HG03280 (cell line): ENCODE results near the gene TOR1A.

Experiments
- ATAC-seq: cut with Tn5 transposase; IDR thresholded peaks from one replicate; pipeline ENCODE4 v1.9.1; 2021; ENCODE audit warnings: mild to moderate bottlenecking, moderate library complexity; ENCODE audit not compliant: unreplicated experiment

Gene TOR1A

DNA sequence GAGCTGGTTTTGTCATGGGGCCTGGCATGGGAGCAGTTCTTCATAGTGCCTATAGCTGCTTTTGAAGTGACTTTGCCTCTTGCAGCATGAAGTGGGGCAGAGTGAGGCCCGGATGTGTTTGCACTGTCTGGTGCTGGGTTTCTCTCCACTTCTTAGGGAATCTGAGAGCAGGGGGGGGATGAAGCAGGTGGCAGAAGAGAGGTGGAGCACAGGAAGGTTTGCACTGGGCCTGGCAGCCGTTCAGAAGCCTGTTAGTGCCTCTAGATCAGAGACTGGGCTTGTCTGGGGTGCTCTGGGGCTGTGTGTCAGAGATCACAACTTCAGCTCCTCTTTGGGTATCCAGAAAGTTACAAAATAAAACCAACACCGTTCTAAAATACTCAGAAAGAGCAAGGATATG lies 29.7 kb upstream of the TOR1A start:
- no peak for ATAC-seq

DNA sequence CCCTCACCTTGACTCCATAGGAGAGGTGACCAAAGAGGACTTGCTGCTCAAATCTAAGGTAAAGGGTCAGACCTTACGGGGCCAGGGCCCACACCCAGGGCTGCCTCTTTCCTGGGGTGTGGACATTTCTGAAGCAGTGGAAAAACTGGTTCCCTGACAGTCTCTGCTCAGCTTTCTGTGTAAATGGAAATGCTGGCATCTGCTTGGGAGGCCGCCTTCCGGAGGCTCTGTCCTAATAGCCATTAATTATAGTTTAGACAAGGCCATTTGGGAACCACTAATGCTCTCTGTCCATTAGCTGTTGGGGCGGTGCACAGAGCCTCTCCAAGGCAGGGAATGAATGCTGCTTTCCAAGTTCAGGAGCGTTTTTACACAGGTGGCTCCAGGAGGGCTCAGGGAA lies 28.6 kb upstream of the TOR1A start:
- no peak for ATAC-seq

DNA sequence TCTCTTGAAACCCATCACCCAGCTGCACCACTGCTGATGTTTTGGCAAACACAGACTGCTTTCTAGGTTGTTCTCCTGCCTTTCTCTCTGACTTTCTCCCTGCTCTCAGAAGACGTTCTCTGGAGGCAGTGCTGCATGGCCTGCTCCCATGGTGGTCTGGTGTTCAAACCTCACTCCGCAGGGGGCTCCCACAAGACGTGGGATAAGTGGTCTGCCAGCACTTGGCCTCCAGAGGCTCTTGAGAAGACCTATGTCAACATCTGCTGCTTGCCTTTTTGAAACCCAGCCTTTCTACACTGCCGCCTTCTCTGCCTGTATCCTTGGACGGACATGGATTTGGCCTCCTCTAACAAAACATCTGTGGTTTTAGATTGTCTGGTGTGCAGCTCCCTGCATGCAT lies 27.9 kb upstream of the TOR1A start:
- no peak for ATAC-seq

DNA sequence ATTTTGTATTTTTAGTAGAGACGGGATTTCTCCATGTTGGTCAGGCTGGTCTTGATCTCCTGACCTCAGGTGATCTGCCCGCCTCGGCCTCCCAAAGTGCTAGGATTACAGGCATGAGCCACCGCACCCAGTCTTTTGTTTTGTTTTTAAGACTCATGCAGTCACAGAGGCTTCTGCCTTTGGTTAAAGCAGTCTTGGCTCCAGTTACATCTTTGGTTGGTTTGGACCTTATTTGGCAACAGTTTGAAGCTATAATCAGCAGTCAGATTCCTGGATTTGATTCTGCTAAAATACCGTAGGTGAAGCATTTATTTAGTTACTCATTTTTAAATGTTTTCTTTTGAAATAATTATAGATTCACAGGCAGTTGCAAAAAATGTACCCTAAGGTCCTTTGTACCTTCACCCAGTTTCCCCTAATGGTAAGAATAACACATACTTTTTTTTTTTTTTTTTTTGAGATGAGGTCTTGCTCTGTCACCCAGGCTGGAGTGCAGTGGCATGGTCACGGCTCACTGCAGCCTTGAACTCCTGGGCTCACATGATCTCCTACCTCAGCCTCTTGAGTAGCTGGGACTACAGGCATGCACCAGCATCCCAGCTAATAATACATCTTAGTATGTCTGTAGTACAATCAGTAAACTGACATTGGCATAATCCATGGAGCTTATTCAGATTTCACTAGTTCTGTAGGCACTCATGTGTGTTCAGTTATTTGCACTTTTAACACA lies 27.1 kb upstream of the TOR1A start:
- no peak for ATAC-seq

DNA sequence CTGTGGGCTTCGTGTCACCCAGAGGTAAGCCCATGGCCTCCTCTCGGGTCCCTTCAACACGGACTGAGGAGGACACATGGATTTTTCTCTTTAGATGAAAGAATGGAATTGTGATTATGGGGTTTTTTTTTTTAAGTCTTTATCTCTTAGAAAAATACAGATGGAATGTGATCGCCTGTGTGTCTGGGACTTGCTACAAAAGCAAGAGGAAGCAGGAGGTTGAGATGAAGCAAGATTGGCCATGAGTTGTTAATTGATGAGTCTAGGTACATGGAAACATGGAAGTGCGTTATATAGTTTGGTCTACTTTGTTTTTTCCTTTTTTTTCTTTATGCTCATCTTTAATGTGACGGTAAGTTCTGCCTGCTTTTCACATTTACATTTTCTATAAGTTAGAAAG lies 26.0 kb upstream of the TOR1A start:
- no peak for ATAC-seq

DNA sequence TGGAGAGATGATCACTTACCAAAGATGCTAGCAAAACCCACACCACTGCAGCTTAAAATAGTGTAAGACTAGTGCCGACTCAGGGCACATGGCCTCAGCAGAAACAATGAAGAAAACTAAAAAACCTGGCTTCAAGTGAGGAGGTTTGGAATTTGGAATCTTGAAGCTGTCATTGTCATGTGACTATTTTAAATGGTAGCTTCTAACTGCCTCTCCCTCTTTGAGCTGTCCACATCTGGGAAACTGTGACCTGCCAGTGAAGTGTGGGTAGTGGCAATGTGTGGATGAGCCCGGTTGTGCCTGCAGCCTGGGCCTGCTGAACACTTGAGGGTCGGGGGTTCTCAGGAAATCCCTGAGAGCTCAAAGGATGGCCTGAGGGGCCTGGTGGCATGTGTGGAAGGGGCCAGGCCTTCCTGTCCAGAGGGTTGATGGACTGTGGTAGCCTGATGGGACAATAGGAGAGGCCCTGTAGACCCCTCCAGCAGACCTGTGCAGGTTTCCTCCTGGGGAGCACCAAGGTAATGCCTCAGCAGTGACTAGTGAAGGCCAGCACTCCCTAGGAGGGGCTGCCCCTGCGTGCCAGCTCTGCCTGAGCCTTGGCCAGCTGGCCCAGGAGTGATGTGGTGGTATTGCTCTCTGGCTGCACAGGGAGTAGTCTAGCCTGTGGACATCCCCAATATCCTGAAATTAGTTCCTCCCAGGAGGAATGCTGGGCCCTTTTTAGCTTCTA lies 24.9 kb upstream of the TOR1A start:
- no peak for ATAC-seq

DNA sequence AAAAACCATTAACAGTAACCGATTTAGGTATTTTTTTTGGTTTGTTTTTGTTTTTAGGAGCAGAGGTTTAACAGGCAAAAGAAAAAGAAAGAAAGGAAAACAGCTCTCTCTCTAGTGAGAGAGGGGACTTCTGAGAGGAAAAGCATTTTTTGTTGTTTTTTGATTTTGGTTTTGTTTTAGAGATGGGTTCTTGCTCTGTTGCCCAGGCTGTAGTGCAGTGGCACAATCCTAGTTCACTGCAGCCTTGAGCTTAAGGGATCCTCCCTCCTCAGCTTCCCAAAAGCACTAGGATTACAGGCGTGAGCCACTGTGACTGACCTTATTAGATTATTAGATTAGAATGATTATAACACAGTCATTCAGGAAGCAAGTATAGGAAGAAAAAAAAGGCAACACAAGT lies 21.4 kb upstream of the TOR1A start:
- no peak for ATAC-seq

DNA sequence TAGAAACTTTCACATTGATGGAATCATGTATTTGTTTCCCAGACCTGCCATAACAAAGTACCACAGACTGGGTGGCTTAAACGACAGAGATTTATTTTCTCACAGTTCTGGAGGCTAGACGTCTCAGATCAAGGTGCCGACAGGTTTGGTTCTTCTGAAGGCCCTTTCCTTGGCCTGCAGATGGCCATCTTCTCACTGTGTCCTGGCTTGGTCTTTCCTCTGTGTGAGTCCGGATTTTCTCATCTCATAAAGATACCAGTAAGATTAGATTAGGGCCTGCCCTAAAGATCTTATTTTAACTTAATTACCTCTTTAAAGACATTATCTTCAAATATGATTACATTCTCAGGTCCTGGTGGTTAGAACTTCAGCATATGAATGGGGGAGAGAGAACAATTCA lies 17.1 kb upstream of the TOR1A start:
- no peak for ATAC-seq

DNA sequence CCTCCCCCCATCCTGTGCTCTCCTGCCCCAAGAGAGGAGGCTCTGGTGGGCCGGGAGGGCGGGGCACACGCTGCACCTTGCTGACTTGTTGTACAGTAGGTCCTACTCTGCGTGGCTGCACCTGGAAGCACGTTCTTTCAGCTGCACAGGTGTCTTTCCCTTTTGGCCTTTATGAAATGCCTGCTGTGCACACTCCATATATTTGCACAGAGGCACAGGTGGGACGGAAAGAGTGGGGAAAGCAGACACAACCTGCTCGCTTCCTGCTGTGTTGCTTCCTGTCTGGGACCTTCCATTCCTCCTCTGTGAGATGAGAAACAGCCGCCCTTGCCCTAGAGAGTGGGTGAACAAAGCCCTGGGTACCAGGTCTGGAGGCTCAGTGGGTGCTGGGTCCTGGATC lies 16.1 kb upstream of the TOR1A start:
- no peak for ATAC-seq

DNA sequence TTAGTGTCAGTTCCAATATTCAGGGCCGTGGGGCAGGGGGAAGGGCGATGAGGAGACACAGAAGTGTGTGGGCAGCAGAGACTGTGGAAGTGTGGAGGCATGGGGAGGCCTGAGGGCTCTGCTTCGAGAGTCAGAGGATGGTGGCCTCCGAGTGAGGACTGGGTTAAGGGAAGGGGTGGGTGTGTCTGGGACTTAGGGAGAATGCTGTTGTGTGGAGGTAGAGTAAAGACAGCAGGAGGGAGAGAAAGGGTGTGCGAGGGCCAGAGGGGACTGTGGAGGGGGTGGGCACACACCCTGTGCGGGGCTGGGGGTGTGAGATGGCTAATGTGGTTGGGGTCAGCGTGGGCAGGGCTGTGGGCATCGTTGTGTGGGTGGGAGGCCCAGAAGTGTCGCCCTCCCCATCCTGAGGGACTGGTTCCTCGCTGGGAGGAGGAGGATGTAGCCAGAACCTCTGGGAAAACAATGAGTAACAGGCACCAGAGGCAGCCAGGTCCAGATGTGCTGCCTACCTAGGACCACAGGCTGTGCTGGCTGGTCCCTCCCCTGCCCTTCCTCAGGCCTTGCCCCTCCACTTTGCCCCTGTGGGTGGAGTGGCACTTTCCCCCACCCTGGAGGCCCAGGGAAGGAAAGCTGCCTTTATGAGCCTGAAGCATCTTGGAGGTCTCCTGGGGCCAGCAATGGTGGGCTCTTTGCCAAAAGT lies 15.5 kb upstream of the TOR1A start:
- ATAC-seq, result no peak

DNA sequence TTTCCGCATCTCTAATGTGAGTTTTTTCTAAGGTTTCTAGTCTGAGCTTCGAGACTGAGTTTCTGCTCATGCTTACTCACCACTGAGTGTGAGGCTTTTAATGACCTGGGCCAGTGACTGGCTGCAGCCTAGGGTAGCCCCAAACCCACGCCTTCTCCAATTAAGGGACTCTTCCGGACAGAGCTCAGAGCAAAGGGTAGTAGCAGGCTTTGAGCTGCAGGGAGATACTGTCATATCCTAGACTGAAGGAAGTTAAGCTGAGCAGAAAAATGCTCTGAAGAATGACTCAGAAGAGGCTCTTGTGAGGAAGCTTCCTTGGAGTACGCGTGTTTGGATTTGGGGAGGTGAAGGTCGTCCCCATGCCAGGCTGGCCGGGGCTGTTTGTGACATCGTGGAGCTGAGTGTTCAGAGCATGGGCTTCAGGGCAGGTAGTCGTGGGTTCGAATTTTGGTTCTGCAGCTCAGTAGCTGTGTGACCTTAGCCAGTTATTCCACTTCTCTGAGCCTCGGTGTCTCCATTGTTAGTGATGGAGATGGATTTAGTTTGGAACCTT lies 14.8 kb upstream of the TOR1A start:
- ATAC-seq, result no peak

DNA sequence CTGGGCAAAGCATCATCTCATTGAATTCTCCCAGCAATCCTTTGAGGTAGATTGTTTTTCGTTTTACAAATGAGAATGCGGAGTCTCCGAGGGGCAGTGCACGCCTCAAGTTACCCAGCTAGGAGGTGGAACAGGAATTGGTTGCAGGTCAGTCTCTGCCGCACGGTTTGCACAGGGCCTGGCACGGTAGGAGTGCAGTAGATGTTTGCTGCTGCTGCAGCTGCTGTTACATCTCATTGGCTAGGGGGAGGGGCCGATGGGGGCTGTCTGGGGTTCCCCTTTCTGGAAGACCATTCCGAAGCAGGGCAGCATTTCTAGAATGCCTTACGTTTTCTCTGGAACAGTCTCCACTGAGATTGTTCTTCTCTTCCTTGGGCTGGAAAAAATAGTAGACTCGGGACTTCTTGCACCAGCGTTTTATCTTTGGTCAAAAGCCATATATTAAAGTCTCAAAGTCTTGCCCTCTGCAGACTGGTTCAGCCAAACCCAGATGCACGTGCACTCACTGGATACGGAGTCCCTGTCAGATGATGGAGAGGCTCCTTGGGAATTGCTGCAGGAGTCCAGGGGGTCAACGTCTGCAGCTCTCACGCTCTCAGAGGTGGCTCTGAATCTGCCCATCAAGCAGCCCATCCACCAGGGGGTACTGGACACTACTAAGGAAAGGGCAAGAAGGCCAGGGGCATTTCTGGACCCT lies 12.5 kb upstream of the TOR1A start:
- no peak for ATAC-seq

DNA sequence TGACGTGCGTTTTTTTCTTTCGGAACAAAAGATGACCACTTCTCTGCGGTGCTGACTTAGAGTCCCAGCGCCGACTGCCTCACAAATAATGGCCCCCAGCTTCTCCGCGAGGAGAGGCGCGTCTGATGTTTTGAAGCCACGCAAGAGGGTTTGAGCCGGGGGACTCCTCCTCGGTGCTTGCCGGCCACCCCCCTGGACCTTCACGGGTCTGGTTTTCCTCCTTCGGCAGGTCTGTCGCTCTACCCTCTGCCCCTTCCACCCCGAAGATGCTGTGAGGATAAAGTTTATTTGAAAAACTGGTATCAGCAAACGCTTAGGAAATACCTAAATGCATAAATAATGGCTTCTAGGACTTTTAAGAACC lies 11.9 kb upstream of the TOR1A start:
- ATAC-seq, result no peak

DNA sequence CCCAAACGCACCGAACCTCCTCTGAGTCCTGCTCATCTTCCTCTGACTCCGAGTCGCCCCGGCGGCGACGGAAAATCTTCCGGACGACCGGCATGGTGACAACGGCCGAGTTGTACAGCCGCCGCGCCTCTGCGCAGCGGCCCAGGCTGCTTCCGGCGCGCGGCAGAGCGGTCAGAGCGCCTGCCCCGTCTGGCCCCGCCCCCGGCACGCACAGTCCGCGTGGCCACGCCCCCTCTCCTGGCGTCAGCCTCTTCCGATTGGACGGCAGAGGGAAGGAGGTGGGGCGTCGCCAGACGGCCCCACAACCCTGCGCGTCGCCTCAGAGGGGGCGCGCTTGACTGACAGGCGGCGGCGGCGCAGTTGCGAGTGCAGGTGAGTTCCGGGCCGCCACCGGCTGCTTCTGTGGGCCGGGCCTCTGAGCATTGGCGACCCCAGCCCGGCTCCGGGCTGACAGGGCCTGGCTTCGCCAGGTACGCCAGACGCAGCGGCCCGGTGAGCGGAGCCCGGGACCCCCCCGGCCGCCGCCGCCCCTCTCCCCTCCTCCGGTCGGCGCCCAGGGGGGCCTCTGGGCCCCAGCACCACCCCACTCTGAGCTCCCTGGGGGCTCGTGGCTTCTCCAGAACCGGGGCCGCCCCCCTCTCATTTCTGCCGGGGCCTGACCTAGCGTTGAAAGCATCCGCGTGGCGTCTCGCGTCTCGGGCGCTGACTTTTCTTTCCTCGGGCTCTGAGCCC lies 11.4 kb upstream of the TOR1A start, which contains the start of the genes C9orf78 and USP20:
Gene C9orf78, minus strand, starts transcription at position 148 of the 732 bp plus-strand sequence. Its CDS starts 54 bp downstream, at position 94.
Gene USP20, plus strand, starts transcription at position 331 of the 732 bp plus-strand sequence. CDS start 17,098 bp downstream, outside the sequence.
- peak; percentile 96 for ATAC-seq

DNA sequence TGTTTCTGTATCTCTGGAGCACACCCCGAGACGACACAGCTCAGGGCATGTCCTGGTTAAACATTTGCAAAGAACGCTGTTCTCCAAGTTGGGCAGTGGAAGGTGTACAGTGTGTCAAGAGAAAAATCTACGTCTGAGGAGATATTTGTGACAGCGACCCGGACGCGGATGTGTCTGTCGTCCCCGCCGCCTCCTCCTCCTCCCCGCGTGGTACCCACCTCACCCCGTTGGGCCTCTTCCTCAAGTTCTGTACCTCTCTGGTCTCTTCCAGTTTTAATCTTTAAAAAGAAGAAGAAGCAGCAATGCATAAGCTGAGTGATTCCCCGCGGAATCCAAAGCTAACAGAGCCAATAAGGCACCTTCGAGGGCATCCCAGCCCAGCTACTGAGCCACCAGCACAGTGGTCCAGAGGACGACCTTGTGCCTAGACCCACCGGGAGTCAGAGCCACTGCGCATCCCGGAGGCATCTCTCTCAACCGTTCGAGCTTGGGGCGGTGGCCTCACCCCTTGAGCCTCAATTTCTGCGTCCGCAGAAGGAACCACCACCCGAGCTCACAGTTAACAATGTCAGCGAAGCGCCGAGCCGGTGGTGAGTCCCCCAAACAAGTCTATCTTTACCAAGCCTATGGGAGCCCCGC lies 10.7 kb upstream of the TOR1A start:
- ATAC-seq, result peak; percentile 23

DNA sequence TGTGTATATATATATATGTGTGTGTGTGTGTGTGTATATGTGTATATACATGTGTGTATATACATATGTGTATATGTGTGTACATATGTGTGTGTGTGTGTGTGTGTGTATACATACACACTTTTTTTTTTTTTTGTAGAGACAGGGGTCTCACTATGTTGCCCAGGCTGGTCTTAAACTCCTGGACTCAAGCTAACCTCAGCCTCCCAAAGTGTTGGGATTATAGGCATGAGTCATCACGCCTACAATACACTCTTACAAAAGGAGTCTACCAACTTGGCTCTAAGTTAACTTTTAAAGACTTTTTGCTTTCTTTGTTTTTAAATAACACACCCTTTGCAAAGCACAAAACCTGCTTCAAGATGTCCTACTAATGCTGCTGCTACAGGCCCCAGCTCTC lies 9.0 kb upstream of the TOR1A start:
- no peak for ATAC-seq

DNA sequence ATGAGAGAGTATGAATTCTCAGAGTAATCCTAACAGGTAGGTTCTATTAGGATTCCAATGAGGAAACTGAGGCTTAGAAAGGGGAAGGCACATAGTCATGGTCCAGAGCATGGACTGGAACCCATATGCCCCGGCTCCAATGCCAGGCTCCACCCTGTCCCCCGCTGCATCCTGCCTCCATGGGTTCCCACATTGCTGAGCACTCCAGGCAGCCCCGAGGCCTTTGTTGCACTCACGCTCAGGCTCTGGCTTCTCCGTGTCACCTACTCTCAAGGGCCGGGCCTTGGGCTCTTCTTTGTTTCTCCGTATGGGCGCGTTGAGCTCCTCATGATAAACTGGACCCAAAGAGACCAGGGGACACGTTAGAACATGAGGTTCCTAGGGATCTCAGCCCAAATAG lies 5.0 kb upstream of the TOR1A start:
- no peak for ATAC-seq

DNA sequence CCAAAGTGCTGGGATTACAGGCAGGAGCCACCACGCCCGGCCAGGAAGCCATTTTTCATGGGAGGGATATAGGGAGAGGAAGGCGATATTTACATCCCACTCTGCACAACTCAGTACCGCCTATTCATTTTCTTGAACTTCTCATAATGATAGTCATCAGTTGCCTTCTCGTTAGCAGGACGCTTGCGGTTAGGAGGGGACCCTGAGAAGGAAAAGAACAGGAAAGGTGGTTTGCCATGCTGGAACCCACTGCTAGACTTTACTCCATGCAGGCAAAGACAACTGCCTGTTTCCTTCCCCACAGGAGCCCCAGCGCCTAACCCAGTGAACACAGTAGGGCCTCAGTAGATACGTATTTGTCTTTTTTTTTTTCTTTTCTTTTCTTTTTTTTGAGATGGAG lies 4.1 kb upstream of the TOR1A start:
- ATAC-seq, result no peak

DNA sequence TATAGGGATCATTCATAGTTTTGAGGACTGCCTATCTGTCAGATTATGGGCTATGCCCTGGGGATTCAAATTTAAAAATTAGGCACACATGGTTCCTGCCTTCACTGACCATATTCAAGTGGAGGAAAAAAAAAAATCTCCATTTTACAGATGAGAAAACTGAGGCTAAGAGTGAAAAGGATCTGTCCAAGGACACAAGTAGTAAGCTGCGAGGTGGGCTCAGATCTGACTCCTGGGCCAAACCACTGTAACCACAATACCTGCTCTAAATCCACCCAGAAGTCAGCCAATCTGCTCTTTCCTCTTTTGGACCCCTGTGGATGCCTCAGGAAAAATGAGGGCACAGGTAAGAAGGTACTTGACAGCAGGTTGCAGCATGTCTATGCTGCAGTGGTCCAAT lies 2.8 kb upstream of the TOR1A start:
- no peak for ATAC-seq

DNA sequence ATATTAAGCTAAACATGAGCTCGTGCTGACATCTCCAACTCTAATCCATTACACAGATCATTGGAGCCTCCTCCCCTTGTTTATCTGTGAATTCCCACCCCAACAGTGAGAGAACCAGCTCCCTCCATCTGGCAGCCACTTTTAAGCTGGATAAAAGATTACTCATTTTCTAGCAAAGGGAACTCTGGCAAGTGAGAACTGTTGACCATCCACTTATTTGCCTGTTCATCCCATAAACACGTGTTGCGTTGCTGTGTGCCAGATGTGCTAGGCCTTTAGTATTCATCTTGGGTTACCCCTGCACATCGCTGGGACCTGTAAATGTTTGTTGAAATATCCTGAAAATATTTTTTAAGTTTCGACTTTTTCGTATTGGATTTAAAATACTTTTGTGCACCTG lies 2.4 kb upstream of the TOR1A start:
- ATAC-seq, result no peak
